ENCODE data around the gene UFD1. TPM values are rescaled to one million over a fixed set of nuclear protein-coding genes. Genes with fewer than 3 reads are reported as not detected.

UFD1 gene
- total and polyA plus RNA-seq, 3 donors from 2014 or later: 46.1 to 86.6 (median 54.5) TPM

DNA sequence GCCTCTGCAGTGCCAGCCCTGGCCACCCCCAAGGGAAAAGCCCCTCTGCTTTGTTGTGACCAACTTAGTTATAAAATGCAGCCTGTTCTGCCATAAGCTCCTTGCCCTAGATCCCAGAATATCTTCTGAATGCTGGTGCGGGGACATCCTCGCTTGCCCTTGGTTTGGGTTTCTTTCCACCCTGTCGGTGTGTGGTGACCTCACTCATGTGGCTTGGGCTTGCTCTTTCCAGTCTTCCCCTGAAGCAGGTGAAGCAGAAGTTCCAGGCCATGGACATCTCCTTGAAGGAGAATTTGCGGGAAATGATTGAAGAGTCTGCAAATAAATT is 28.5 kb upstream of the UFD1 start:
- no peak for TF ChIP-seq POLR2A (IDR thresholded peaks at IDR 0.05)
- TF ChIP-seq, protein P1, sequence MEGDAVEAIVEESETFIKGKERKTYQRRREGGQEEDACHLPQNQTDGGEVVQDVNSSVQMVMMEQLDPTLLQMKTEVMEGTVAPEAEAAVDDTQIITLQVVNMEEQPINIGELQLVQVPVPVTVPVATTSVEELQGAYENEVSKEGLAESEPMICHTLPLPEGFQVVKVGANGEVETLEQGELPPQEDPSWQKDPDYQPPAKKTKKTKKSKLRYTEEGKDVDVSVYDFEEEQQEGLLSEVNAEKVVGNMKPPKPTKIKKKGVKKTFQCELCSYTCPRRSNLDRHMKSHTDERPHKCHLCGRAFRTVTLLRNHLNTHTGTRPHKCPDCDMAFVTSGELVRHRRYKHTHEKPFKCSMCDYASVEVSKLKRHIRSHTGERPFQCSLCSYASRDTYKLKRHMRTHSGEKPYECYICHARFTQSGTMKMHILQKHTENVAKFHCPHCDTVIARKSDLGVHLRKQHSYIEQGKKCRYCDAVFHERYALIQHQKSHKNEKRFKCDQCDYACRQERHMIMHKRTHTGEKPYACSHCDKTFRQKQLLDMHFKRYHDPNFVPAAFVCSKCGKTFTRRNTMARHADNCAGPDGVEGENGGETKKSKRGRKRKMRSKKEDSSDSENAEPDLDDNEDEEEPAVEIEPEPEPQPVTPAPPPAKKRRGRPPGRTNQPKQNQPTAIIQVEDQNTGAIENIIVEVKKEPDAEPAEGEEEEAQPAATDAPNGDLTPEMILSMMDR (IDR thresholded peaks at IDR 0.05): no peak
- Histone ChIP-seq H3K27ac (no peak overlapping the region), H3K27me3 (no peaks in the 10 kb centered on the region), H3K4me3 (no peak overlapping the region), H3K4me1 (no peaks in the 10 kb centered on the region), H3K36me3 (ENCODE audit: low read depth, missing control alignments) (no peaks in the 10 kb centered on the region), H3K9me3 (no peaks in the 10 kb centered on the region)
- 92 to 100% methylated on average over 4 of the region's 4 CpGs for WGBS, 2 donors
- intact Hi-C loops (cut with DNase I; ENCODE audit: low total_unique reads): no loop called here
- DNase-seq: no peak

DNA sequence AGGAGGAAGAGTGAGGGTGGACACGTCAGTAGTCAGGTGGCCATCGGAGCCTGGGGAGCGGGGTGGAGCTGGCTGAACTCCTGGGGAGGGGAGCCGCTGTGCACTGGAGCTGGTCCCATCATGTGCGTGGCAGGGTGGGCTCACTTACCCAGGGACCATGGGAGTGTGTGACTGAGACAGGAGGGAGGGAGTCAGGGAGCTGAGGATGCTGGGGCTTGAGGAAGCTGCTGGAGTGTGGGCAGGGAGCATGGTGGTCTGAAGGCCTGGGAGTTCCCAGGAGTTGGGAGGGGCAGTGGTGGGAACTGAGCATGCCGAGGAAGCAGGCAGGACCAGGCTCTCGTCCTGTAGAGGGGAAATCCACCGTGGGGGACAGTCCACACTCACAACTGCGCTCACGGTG is 27.2 kb upstream of the UFD1 start:
- DNase-seq: no peak
- intact Hi-C loops (cut with DNase I; ENCODE audit: low total_unique reads): no loop called here
- Histone ChIP-seq H3K27me3 (no peaks in the 10 kb centered on the region), H3K9me3 (no peaks in the 10 kb centered on the region), H3K27ac (no peak overlapping the region), H3K4me3 (no peak overlapping the region), H3K4me1 (no peaks in the 10 kb centered on the region), H3K36me3 (ENCODE audit: low read depth, missing control alignments) (no peaks in the 10 kb centered on the region)
- TF ChIP-seq POLR2A (IDR thresholded peaks at IDR 0.05): no peak
- WGBS, 2 donors: 92% methylated on average over 10 of the region's 10 CpGs

DNA sequence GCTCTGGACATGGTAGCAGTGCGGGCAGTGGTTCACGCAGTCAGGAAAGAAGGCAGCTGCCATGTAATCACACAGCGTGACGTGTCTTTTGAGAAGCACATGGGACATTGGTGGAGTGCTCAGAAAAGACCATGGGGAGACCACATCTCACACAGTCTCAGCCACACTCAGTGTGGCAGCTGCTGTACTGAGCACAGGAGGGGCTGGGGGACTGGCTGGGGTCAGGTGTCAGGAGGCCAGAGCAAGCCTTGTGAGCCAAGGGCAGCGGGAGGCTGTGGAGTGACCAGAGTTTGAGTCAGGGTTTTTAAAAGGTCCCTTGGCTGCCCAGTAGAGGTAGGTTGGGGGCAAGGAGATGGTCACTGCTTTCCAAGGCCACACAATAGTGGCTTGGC is 26.7 kb upstream of the UFD1 start:
- H3K9me3 ChIP-seq: no peaks in the 10 kb centered on the region
- no peaks in the 10 kb centered on the region for H3K36me3 ChIP-seq (ENCODE audit: low read depth, missing control alignments)
- H3K27me3 ChIP-seq: no peaks in the 10 kb centered on the region
- TF ChIP-seq, protein P1 (IDR thresholded peaks at IDR 0.05): no peak
- TF ChIP-seq POLR2A (IDR thresholded peaks at IDR 0.05): no peak
- intact Hi-C loops (cut with DNase I; ENCODE audit: low total_unique reads): no loop called here
- no peak overlapping the region for H3K4me3 ChIP-seq
- no peaks in the 10 kb centered on the region for H3K4me1 ChIP-seq
- no peak overlapping the region for H3K27ac ChIP-seq
- DNase-seq: no peak
- WGBS, 2 donors: 97 to 100% methylated on average over 1 to 5 of the region's 5 CpGs

DNA sequence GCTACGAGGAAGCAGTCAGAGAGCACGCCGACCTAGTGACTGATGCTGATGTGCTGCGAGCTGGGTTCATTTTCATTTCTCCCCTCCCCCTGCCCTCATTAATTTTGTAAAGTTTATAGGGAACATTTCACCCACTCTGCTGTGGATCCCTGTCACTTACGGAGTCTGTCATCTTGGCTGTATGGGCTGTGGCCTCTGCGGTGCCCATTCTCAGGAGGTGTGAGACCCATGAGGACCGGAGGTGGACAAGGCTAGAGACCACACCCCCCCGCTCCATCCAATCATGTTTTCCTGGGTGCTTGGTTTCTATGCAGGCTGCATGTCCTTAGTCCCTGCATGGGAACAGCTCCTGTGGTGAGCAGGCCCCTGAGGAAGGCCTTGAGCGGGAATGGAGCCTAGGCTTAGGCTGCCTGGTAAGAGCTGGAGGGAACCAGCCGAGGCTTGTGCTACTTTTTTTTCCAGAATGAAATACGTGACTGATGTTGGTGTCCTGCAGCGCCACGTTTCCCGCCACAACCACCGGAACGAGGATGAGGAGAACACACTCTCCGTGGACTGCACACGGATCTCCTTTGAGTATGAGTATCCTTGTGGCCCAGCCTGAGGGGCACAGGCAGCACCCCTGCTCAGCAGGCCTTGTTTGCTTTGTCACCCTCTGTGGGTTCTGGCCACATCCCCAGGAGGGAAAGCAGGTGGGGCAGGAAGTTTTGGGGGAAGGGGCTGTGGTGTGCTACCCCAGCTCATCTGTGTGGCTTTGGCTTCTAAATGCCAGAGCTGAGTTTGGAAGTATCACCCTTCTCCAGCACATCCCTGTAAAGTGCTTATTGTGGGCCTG is 26.1 kb upstream of the UFD1 start:
- DNase-seq: no peak
- intact Hi-C loops (cut with DNase I; ENCODE audit: low total_unique reads): no loop called here
- Histone ChIP-seq H3K4me1 (no peaks in the 10 kb centered on the region), H3K36me3 (ENCODE audit: low read depth, missing control alignments) (no peaks in the 10 kb centered on the region), H3K4me3 (no peak overlapping the region), H3K27me3 (no peaks in the 10 kb centered on the region), H3K27ac (no peak overlapping the region), H3K9me3 (no peaks in the 10 kb centered on the region)
- WGBS, 2 donors: 89 to 91% methylated on average over 17 to 18 of the region's 18 CpGs
- TF ChIP-seq, protein P1 (IDR thresholded peaks at IDR 0.05): no peak
- no peak for TF ChIP-seq POLR2A (IDR thresholded peaks at IDR 0.05)

DNA sequence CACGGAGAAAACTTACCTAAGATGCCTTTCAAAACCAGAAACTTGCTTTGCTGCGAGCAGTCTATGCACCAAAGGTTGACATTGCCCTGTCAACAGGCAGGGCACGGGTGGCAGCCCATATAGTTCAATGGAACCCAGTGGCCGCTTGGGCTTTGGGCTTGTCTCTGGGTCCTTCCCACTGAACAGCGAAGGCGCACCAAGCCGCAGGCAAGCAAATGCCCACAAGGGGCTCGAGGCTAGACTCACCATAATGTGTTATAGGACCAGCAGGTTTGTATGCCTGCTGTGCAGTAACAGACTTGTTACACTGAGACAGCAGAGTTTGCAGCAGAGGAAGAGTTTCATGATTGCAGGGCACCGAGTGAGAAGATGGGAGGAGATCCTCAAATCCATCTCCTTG is 24.9 kb upstream of the UFD1 start:
- no peaks in the 10 kb centered on the region for H3K9me3 ChIP-seq
- intact Hi-C loops (cut with DNase I; ENCODE audit: low total_unique reads): no loop called here
- no peak for DNase-seq
- H3K4me1 ChIP-seq: no peaks in the 10 kb centered on the region
- no peak overlapping the region for H3K4me3 ChIP-seq
- no peaks in the 10 kb centered on the region for H3K36me3 ChIP-seq (ENCODE audit: low read depth, missing control alignments)
- no peak overlapping the region for H3K27ac ChIP-seq
- 83 to 94% methylated on average over 3 to 9 of the region's 9 CpGs for WGBS, 2 donors
- H3K27me3 ChIP-seq: no peaks in the 10 kb centered on the region
- no peak for TF ChIP-seq POLR2A (IDR thresholded peaks at IDR 0.05)
- TF ChIP-seq, protein P1 (IDR thresholded peaks at IDR 0.05): no peak
